HG02678 (cell line): ENCODE data around the gene TBCB.
"Not testable (repeated sequence)": the region's sequence is repeated elsewhere in the genome, so short reads cannot be mapped to it uniquely, and the experiment has no call there.

ENCODE experiments used
- ATAC-seq: cut with Tn5 transposase; IDR thresholded peaks from one replicate; pipeline ENCODE4 v1.9.1; 2021; ENCODE audit warnings: mild to moderate bottlenecking, moderate library complexity; ENCODE audit not compliant: unreplicated experiment

TBCB gene

DNA sequence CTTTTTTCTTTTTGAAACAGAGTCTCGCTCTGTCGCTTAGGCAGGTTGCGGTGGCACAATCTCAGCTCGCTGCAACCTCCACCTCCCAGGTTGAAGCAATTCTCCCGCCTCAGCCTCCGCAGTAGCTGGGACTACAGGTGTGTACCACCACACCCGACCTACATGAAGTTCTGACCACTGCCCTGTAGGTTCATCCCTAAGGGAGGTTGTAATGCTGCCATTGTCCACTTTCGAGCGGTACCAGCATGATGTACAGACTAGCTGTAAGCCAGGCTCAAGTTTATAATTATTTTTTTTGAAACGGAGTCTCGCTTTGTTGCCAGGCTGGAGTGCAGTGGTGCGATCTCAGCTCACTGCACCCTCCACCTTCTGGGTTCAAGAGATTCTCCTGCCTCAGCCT lies 48.5 kb downstream of the TBCB start:
- ATAC-seq, result no peak

DNA sequence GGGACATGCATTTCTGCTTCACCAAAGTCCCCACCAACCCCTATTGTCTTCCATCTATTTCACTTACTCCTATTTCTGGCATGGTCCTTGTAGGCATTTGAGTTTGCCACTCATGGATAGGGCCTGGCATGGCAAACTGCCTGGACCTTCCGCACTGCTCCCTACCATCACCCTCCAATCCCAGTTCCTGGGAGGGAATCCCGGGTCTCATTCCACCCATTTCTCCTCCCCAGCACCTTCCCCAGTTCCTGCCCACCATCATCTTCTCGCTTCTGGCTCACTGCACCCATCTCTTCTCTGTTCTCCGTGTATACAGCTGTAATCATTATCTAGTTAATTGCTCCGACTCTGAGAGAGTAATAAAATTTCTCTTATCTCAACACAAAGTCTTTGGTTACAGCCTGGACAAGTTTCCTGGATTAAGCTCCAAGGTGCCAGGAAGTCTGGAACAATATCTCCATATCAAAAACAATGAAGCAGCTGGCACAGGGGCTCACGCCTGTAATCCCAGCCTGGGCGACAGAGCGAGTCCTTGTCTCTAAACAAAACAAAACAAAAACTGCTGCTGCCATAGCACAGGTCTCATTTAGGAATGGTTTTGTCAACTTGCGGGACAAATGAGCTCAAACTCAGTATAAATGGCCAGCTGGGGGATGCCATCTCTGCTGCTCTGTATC lies 54.0 kb downstream of the TBCB start:
- no peak for ATAC-seq

DNA sequence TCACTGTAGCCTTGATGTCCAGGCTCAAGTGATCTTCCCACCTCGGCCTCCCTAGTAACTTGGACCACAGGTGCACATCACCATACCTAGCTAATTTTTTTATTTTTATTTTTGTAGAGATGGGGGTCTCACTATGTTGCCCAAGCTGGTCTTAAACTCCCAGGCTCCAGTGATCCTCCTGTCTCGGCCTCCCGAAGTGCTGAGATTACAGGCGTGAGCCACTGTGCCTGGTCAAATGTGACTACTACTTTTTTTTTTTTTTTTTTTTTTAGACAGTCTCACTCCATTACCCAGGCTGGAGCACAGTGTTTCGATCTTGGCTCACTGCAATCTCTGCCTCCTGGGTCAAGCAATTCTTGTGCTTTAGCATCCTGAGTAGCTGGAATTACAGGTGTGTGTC lies 57.6 kb downstream of the TBCB start:
- no peak for ATAC-seq

DNA sequence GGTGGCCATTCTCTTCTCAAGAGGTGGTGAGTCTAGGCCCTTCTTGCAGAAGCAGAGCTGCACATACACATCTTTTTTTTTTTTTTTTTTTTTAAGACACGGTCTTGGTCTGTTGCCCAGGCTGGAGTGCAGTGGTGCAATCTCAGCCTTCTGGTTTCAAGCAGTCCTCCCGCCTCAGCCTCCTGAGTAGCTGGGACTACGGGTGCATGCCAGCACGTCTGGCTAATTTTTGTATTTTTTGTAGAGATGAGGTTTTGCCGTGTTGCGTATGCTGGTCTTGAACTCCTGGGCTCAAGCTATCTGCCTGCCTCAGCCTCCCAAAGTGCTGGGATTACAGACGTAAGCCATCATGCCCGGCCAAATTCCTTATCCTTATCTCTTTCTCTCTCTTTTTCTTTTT lies 58.6 kb downstream of the TBCB start:
- not testable (repeated sequence) for ATAC-seq
